NCI-H446 (cell line): ENCODE data around the gene ATAT1.

Source experiments
- DNase-seq, 2 experiments: peaks; one replicate each; lab custom pipeline; 2025; lab: John Stamatoyannopoulos, UW

The ATAT1 gene

GRCh38 chr6:30684386-30685156, 57.9 kb downstream of the ATAT1 start:
- no peak for DNase-seq

GRCh38 chr6:30685157-30686008, 58.7 kb downstream of the ATAT1 start:
- DNase-seq, result no peak

GRCh38 chr6:30686009-30686907, 59.6 kb downstream of the ATAT1 start, which contains the start of gene PPP1R18:
PPP1R18 (minus strand) TSS chr6:30686645; CDS start chr6:30686018, 627 bp downstream.
- peak in 1 of 2 experiments; percentile 36 for DNase-seq

GRCh38 chr6:30686908-30687658, 60.4 kb downstream of the ATAT1 start:
- DNase-seq, result peak; percentile 64 to 80

GRCh38 chr6:30687659-30688431, 61.2 kb downstream of the ATAT1 start:
- DNase-seq, result no peak

- no peak for DNase-seq
These were observed 61.9 kb downstream of the ATAT1 start for GRCh38 chr6:30688569-30688968.

GRCh38 chr6:30689022-30689865, 62.6 kb downstream of the ATAT1 start:
- DNase-seq, result no peak

- no peak for DNase-seq
These were observed 63.3 kb downstream of the ATAT1 start for GRCh38 chr6:30689985-30690384.

GRCh38 chr6:30690403-30691207, 63.9 kb downstream of the ATAT1 start, which contains the start of gene NRM:
NRM (minus strand) TSS chr6:30690984; CDS start chr6:30690974, 10 bp downstream.
- DNase-seq, result peak; percentile 87 to 92

GRCh38 chr6:30691208-30691847, 64.7 kb downstream of the ATAT1 start:
- no peak for DNase-seq
